ENCODE data around the gene PXYLP1.

DNA sequence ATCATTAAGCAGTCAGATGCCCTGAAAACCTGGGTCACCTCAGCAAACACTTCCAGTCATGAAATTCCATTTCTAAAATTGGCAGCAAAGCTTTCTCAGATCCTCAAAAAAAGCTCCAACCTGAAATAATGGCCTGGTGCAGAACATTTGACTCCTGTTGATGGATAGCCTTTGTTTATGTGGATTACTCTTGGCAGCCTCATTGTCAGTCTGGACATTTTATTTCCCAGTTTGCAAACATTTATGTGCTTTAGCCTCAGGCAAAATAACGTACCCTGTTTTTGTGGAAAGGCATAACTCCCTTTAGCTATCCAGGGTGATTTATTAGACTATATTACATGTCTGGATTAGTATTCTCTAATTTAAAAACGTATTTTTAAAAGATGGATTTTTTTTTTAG is 53.9 kb downstream of the PXYLP1 start:
- TF ChIP-seq, protein P1, sequence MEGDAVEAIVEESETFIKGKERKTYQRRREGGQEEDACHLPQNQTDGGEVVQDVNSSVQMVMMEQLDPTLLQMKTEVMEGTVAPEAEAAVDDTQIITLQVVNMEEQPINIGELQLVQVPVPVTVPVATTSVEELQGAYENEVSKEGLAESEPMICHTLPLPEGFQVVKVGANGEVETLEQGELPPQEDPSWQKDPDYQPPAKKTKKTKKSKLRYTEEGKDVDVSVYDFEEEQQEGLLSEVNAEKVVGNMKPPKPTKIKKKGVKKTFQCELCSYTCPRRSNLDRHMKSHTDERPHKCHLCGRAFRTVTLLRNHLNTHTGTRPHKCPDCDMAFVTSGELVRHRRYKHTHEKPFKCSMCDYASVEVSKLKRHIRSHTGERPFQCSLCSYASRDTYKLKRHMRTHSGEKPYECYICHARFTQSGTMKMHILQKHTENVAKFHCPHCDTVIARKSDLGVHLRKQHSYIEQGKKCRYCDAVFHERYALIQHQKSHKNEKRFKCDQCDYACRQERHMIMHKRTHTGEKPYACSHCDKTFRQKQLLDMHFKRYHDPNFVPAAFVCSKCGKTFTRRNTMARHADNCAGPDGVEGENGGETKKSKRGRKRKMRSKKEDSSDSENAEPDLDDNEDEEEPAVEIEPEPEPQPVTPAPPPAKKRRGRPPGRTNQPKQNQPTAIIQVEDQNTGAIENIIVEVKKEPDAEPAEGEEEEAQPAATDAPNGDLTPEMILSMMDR (IDR thresholded peaks at IDR 0.05; ENCODE audit: low read depth, low read length) = no peak
- no peak for TF ChIP-seq POLR2A (IDR thresholded peaks at IDR 0.05; ENCODE audit: extremely low read depth, insufficient read length)
- TF ChIP-seq, protein P2, sequence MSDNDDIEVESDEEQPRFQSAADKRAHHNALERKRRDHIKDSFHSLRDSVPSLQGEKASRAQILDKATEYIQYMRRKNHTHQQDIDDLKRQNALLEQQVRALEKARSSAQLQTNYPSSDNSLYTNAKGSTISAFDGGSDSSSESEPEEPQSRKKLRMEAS (IDR thresholded peaks at IDR 0.05; ENCODE audit: low read depth, low read length) = no peak
- TF ChIP-seq MYC (IDR thresholded peaks at IDR 0.05; ENCODE audit: low read depth, low read length) = no peak

Data from NB4 (cell line).